SK-N-SH (cell line): ENCODE data around the gene TRIP6.

ENCODE experiments used
- JUND ChIP-seq: IDR thresholded peaks from 2 replicates; pipeline ENCODE4 v1.4.0; 2012
- TF ChIP-seq, protein P1 (sequence below): fragments of 200-600 bp; sonication (generic); IDR thresholded peaks from 2 replicates; pipeline ENCODE4 v1.6.1; 2017; ENCODE audit warnings: antibody characterized with exemption, mild to moderate bottlenecking, moderate library complexity

- TF ChIP-seq, protein P1, sequence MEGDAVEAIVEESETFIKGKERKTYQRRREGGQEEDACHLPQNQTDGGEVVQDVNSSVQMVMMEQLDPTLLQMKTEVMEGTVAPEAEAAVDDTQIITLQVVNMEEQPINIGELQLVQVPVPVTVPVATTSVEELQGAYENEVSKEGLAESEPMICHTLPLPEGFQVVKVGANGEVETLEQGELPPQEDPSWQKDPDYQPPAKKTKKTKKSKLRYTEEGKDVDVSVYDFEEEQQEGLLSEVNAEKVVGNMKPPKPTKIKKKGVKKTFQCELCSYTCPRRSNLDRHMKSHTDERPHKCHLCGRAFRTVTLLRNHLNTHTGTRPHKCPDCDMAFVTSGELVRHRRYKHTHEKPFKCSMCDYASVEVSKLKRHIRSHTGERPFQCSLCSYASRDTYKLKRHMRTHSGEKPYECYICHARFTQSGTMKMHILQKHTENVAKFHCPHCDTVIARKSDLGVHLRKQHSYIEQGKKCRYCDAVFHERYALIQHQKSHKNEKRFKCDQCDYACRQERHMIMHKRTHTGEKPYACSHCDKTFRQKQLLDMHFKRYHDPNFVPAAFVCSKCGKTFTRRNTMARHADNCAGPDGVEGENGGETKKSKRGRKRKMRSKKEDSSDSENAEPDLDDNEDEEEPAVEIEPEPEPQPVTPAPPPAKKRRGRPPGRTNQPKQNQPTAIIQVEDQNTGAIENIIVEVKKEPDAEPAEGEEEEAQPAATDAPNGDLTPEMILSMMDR: no peak
- no peak for TF ChIP-seq JUND
Measured at GRCh38 chr7:100865372-100865911, 1.7 kb upstream of the TRIP6 start.
